Raji (cell line): ENCODE measurements around the gene ACAP2.

Experiments
- POLR2A ChIP-seq: IDR thresholded peaks from 2 replicates; pipeline ENCODE4 v1.6.1; 2011; ENCODE audit warnings: low read depth, low read length, control low read depth; ENCODE audit not compliant: insufficient read depth

The ACAP2 gene

GRCh38 chr3:195365371-195365770, 77.4 kb downstream of the ACAP2 start:
- no peak for TF ChIP-seq POLR2A

GRCh38 chr3:195356151-195357086, 86.4 kb downstream of the ACAP2 start:
- TF ChIP-seq POLR2A: no peak

GRCh38 chr3:195352895-195353488, 89.8 kb downstream of the ACAP2 start:
- no peak for TF ChIP-seq POLR2A

GRCh38 chr3:195348426-195349115, 94.2 kb downstream of the ACAP2 start:
- TF ChIP-seq POLR2A: no peak

- TF ChIP-seq POLR2A: no peak
These were observed 105.1 kb downstream of the ACAP2 start for GRCh38 chr3:195337747-195338146.

- TF ChIP-seq POLR2A: no peak
These were observed 107.9 kb downstream of the ACAP2 start for GRCh38 chr3:195334967-195335366.

GRCh38 chr3:195319060-195319459, 123.8 kb downstream of the ACAP2 start:
- TF ChIP-seq POLR2A: no peak

GRCh38 chr3:195312714-195313113, 130.1 kb downstream of the ACAP2 start:
- TF ChIP-seq POLR2A: no peak

GRCh38 chr3:195307711-195308110, 135.1 kb downstream of the ACAP2 start:
- no peak for TF ChIP-seq POLR2A

- no peak for TF ChIP-seq POLR2A
These were observed 136.5 kb downstream of the ACAP2 start for GRCh38 chr3:195306369-195306768.

GRCh38 chr3:195302431-195302830, 140.4 kb downstream of the ACAP2 start:
- no peak for TF ChIP-seq POLR2A

GRCh38 chr3:195297446-195297845, 145.4 kb downstream of the ACAP2 start:
- TF ChIP-seq POLR2A: no peak

GRCh38 chr3:195296662-195297061, 146.2 kb downstream of the ACAP2 start:
- TF ChIP-seq POLR2A: no peak

GRCh38 chr3:195291121-195291520, 151.7 kb downstream of the ACAP2 start:
- TF ChIP-seq POLR2A: no peak

- no peak for TF ChIP-seq POLR2A
These were observed 156.5 kb downstream of the ACAP2 start for GRCh38 chr3:195286115-195286872.

GRCh38 chr3:195285372-195285771, 157.4 kb downstream of the ACAP2 start:
- TF ChIP-seq POLR2A: no peak

- no peak for TF ChIP-seq POLR2A
These were observed 158.0 kb downstream of the ACAP2 start for GRCh38 chr3:195284842-195285241.
